ENCODE measurements around the gene YBEY.

YBEY gene

GRCh38 chr21:46294647-46295176 is 8.6 kb downstream of the YBEY start:
- TF ChIP-seq CTCF (IDR thresholded peaks at IDR 0.05): no peak
- H3K27ac ChIP-seq: peak overlapping the region in 1 of 2 donors; percentile 63
- H3K4me3 ChIP-seq: no peak overlapping the region
- no peak for DNase-seq (ENCODE audit: low spot score)

DNA sequence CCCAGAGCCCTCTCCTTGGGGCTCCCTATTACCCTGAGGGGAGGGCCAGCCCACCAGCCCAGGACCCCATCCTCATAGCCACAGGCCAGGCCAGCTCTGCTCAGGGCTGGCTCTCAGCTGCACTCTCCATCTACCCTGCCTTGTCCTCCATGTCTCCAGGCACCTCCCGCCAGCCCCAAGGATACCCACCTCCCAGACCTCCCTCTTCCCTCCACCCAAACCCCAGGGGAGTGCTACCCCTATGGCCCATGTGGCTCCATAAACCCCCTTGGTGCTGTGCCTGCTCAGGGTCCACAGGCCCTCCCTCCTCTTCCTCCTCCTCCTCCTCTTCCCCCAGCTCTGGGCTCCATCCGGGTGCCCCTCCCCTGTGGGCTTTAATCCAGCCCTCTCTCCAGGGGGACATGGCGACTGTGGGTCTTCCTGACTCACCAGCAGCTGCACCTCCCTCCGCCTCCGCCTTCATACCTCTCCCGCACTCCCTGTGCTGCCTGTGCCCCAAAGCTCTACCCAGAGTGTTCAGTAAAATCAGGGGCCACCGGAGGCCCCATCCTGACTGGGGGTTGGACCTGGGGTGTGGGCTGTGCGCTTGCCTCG is 9.1 kb downstream of the YBEY start:
- TF ChIP-seq CTCF (IDR thresholded peaks at IDR 0.05): no peak
- H3K27ac ChIP-seq: peak overlapping the region in 1 of 2 donors; percentile 63
- DNase-seq (ENCODE audit: low spot score): no peak
- no peak overlapping the region for H3K4me3 ChIP-seq

GRCh38 chr21:46295996-46296752 is 10.0 kb downstream of the YBEY start:
- Histone ChIP-seq H3K27ac (peak overlapping the region in 1 of 2 donors; percentile 63), H3K4me3 (peak overlapping the region; percentile 43)
- peak; percentile 84 for DNase-seq (ENCODE audit: low spot score)
- no peak for TF ChIP-seq CTCF (IDR thresholded peaks at IDR 0.05)

GRCh38 chr21:46297338-46298271 is 11.5 kb downstream of the YBEY start:
- Histone ChIP-seq H3K4me3 (peak overlapping the region; percentile 67), H3K27ac (peak overlapping the region in 1 of 2 donors; percentile 9)
- no peak for TF ChIP-seq CTCF (IDR thresholded peaks at IDR 0.05)
- DNase-seq (ENCODE audit: low spot score): no peak

DNA sequence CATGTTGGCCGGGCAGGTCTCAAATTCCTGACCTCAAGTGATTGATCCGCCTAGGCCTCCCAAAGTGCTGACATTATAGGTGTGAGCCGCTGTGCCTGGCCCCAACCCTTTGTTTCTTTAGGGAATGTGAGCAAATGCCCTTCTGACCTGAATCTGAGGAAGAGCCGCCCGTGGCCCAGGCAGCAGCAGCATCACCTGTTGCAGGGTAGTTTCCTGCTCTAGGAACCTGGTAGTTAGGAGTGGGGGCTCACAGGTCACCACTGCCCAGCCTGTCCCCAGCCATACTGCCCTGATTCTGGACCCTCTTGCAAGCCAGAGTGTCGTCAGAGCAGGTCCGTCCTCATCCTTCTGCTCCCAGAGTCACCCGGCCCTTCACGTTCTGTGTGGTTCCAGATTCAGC is 13.0 kb downstream of the YBEY start:
- no peak for DNase-seq (ENCODE audit: low spot score)
- no peak for TF ChIP-seq CTCF (IDR thresholded peaks at IDR 0.05)

DNA sequence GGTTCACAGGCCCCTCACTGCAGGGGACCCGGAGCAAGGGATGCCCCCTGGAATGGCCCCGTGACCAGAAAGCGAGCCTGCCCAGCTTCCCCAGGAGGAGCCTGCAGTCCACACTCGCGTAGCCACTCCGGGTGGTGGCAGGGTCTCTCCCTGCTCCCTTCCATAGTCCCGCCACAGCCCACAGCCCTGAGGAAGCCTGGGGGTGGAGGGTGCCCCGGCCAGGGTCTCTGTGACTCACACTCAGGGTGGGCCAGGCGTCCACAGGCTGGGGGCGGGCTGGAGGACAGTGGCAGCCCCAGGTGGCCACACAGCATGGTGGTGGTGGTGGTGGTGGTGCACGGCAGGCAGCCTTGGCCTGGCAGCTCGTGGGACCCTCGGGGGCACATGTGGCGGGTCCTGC is 15.6 kb downstream of the YBEY start:
- no peak for DNase-seq (ENCODE audit: low spot score)
- Histone ChIP-seq H3K27ac (no peak overlapping the region), H3K4me3 (no peak overlapping the region)
- no peak for TF ChIP-seq CTCF (IDR thresholded peaks at IDR 0.05)

More for the DNA sequence above, 13.0 kb downstream of the YBEY start:
- no peak overlapping the region for H3K27ac ChIP-seq
- H3K4me3 ChIP-seq: no peak overlapping the region

All from coronary artery (tissue), 2 donors.